Right lobe of liver (tissue), 6 donors: Measurements from ENCODE around the gene VPS25. TPM values are rescaled to one million over a fixed set of nuclear protein-coding genes. Genes with fewer than 3 reads are reported as not detected.
A peak's percentile ranks its signal among the peaks of the same experiment; 100 is the strongest.

Experiments used
- ATAC-seq, 4 donors: fragments of 200-7000 bp; cut with Tn5 transposase; one replicate each; pipeline ENCODE4 v1.9.1; 2020; ENCODE audit warnings: mild to moderate bottlenecking in 4 of 4, moderate library complexity in 4 of 4
- DNase-seq, 3 donors: peaks; one replicate each; pipeline ENCODE4 v3.0.0-alpha.2; 2020
- H3K27ac ChIP-seq, 3 donors: fragments of 200-600 bp; one replicate each; pipeline ENCODE4 v1.8.0; 2022
- H3K27me3 ChIP-seq, 2 donors: fragments of 200-600 bp; one replicate each; pipeline ENCODE4 v1.8.0; 2022
- H3K36me3 ChIP-seq, 4 donors: fragments of 200-600 bp; sonication (generic) in 1 of 4; one replicate each; pipeline versions ENCODE4 v1.5.1 to v1.8.0; 2017 to 2022; ENCODE audit warnings: control low read depth in 1 of 4
- H3K4me1 ChIP-seq, 4 donors: fragments of 200-600 bp; sonication (generic) in 1 of 4; one replicate each; pipeline versions ENCODE4 v1.5.1 to v1.8.0; 2017 to 2022; ENCODE audit warnings: control low read depth in 1 of 4
- H3K4me3 ChIP-seq, 3 donors: fragments of 200-600 bp; one replicate each; pipeline ENCODE4 v1.8.0; 2022
- H3K9me3 ChIP-seq, 4 donors: fragments of 200-600 bp; sonication (generic) in 1 of 4; one replicate each; pipeline versions ENCODE4 v1.5.1 to v1.8.0; 2017 to 2022; ENCODE audit warnings: control low read depth in 1 of 4
- POLR2A ChIP-seq: fragments of 450-650 bp; IDR thresholded peaks from one replicate; pipeline ENCODE4 v1.6.1; 2017; ENCODE audit warnings: antibody characterized with exemption, mild to moderate bottlenecking
- WGBS: methylation state at CpG from one replicate; pipeline ENCODE4 v1.1.6; 2018; ENCODE audit warnings: low coverage, low lambda C conversion rate; ENCODE audit not compliant: insufficient coverage; ENCODE audit errors: missing lambda C conversion rate; 5-methylcytosine and 5-hydroxymethylcytosine counted together
- intact Hi-C, 2 donors: fragments of 100-400 bp; cut with DNase I; formaldehyde crosslinking; loops; one replicate each; pipeline versions ENCODE4 v1.11.2 to v1.14.1; 2022
- total RNA-seq, 6 experiments: library from RNA; depleted of rRNA in 2 of 6; stranded (reverse); fragments of >200 nt in 2 of 6; fragmentation: NEBNext Ultra II Directional in 3 of 6; extraction: Animal tissue kit (Norgen Biotek cat#: 25700) in 3 of 6; gene quantifications; one replicate each; pipeline versions ENCODE4 v1.1.0 to v1.2.4, GENCODE V29; 2016 to 2023
- TF ChIP-seq, protein P1 (sequence below), 4 donors: fragments of 200-600 bp in 3 of 4; fragments of 450-650 bp in 1 of 4; IDR thresholded peaks; one replicate each; pipeline versions ENCODE4 v1.5.1 to v1.8.0; 2016 to 2022; ENCODE audit warnings: antibody characterized with exemption in 4 of 4, mild to moderate bottlenecking in 2 of 4
- donor health status: DM: no; HTN: yes; CAD: no.
- donor health status: DM: no; HTN: no; CAD: no.
- donor health status: DM: no; HTN: no; CAD: no.
- donor health status: DM: no; HTN: yes; CAD: no.
- donor health status: DM: no; HTN: yes; CAD: no.

Gene VPS25
- total RNA-seq, 6 experiments from 2014 or later: 28.3 to 47.0 (median 33.6) TPM

DNA sequence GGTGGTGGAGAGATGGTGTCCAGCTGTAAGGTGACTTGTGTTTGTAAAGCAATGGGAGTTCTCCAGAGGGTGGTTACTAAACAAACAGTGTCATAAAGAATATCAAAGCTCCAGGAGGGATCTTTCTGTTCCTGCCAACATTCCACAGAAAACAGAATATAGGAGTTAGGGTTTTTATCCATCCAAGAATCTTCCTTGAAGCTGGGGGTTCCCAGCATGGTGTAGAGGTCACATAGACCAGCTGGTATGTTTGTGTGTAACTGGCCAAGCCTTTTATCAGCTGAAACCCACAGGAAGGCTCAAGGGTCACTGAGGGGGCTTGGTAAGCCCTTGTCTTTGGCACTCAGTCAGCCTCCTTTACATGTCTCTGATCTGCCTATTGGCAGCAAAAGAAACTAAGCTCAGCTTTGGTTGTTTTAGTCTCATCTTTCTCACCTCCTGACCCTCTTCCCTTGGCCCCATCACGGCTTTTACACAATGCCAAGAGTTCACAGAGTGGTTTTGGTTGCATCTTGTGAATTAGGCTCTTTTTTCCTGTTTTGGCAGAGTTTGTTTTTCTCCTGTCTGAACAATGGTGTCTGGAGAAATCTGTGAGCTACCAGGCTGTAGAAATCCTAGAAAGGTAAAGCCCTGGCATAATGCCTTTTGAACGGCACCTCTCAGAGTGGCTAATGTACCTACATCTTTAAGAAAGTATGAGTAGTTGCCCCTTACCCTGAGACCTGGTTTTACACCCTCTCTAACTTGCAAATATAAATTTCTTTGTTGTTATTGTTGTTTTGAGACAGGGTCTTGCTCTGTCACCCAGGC is 30.0 kb downstream of the VPS25 start:
- Histone ChIP-seq H3K36me3 (no peaks in the 10 kb centered on the region), H3K9me3 (no peaks in the 10 kb centered on the region), H3K27ac (no peak overlapping the region), H3K4me3 (no peak overlapping the region), H3K4me1 (peaks cover 0 to 10% (median 0%) of the 10 kb centered on the region in 4 donors), H3K27me3 (no peaks in the 10 kb centered on the region)
- ATAC-seq (no peak), DNase-seq (no peak)
- intact Hi-C loops: no loop called here
- WGBS: 33% methylated on average over 2 of the region's 2 CpGs
- no peak for TF ChIP-seq POLR2A
- TF ChIP-seq, protein P1, sequence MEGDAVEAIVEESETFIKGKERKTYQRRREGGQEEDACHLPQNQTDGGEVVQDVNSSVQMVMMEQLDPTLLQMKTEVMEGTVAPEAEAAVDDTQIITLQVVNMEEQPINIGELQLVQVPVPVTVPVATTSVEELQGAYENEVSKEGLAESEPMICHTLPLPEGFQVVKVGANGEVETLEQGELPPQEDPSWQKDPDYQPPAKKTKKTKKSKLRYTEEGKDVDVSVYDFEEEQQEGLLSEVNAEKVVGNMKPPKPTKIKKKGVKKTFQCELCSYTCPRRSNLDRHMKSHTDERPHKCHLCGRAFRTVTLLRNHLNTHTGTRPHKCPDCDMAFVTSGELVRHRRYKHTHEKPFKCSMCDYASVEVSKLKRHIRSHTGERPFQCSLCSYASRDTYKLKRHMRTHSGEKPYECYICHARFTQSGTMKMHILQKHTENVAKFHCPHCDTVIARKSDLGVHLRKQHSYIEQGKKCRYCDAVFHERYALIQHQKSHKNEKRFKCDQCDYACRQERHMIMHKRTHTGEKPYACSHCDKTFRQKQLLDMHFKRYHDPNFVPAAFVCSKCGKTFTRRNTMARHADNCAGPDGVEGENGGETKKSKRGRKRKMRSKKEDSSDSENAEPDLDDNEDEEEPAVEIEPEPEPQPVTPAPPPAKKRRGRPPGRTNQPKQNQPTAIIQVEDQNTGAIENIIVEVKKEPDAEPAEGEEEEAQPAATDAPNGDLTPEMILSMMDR (IDR thresholded peaks at IDR 0.05): no peak

GRCh38 chr17:42804918-42805367 is 31.7 kb downstream of the VPS25 start:
- H3K9me3 ChIP-seq: no peaks in the 10 kb centered on the region
- peaks cover 0 to 1% (median 0%) of the 10 kb centered on the region in 4 donors for H3K36me3 ChIP-seq
- intact Hi-C loops: no loop called here
- DNase-seq (no peak), ATAC-seq (peak; percentile 32 to 59 (median 45))
- 50% methylated on average over 1 of the region's 1 CpG for WGBS
- no peak overlapping the region for H3K27ac ChIP-seq
- no peak overlapping the region for H3K4me3 ChIP-seq
- H3K27me3 ChIP-seq: no peaks in the 10 kb centered on the region
- H3K4me1 ChIP-seq: peaks cover 0 to 10% (median 0%) of the 10 kb centered on the region in 4 donors
- TF ChIP-seq, protein P1 (IDR thresholded peaks at IDR 0.05): no peak
- TF ChIP-seq POLR2A: no peak

DNA sequence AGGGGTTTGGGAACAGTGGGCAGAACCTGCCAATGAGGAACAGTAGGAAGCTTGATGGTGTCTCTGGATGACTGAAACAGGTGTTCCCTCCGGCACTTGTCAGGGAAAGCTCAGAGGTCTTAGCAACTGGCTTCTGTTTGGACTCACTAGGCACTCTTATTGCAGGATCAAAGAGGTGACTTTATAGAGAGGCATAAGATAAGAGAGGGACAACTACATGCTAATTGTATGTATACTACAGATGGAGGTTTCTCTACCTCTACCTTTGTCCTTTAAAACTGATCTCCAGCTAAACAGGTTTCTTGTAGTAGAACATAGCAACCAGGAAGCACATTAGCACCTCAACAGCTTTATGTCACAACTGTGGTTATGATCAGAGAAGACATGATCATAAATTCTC is 33.0 kb downstream of the VPS25 start:
- H3K9me3 ChIP-seq: no peaks in the 10 kb centered on the region
- intact Hi-C loops: no loop called here
- no peak for DNase-seq
- H3K4me3 ChIP-seq: no peak overlapping the region
- no peaks in the 10 kb centered on the region for H3K27me3 ChIP-seq
- TF ChIP-seq, protein P1 (IDR thresholded peaks at IDR 0.05): no peak
- TF ChIP-seq POLR2A: no peak
- ATAC-seq: no peak
- H3K36me3 ChIP-seq: peaks cover 0 to 14% (median 6%) of the 10 kb centered on the region in 4 donors
- peaks cover 0 to 10% (median 0%) of the 10 kb centered on the region in 4 donors for H3K4me1 ChIP-seq
- H3K27ac ChIP-seq: no peak overlapping the region
- WGBS: 90% methylated on average over 1 of the region's 1 CpG

GRCh38 chr17:42809250-42809649 is 36.0 kb downstream of the VPS25 start:
- H3K4me1 ChIP-seq: peaks cover 0 to 10% (median 0%) of the 10 kb centered on the region in 4 donors
- DNase-seq: peak in 2 of 3 donors; percentile 55 to 65
- peak; percentile 81 to 94 (median 90) for ATAC-seq
- TF ChIP-seq, protein P1 (IDR thresholded peaks at IDR 0.05): no peak
- no peak for TF ChIP-seq POLR2A
- H3K9me3 ChIP-seq: no peaks in the 10 kb centered on the region
- no peak overlapping the region for H3K4me3 ChIP-seq
- 33% methylated on average over 2 of the region's 3 CpGs for WGBS
- no peak overlapping the region for H3K27ac ChIP-seq
- intact Hi-C loops: no loop called here
- no peaks in the 10 kb centered on the region for H3K27me3 ChIP-seq
- H3K36me3 ChIP-seq: peaks cover 0 to 37% (median 22%) of the 10 kb centered on the region in 4 donors
